Suprapubic skin (tissue), 4 donors: Measurements from ENCODE around the gene PRKCQ. TPM values are rescaled to one million over a fixed set of nuclear protein-coding genes. Genes with fewer than 3 reads are reported as not detected.
A peak's percentile ranks its signal among the peaks of the same experiment; 100 is the strongest.
"Not testable (repeated sequence)": the region's sequence is repeated elsewhere in the genome, so short reads cannot be mapped to it uniquely, and the experiment has no call there.

Experiments used
- DNase-seq, 2 donors: peaks; one replicate each; pipeline ENCODE4 v3.0.0-alpha.2; 2019; ENCODE audit warnings: low spot score in 2 of 2
- H3K27ac ChIP-seq: fragments of 200-600 bp; sonication (generic); one replicate; pipeline ENCODE4 v1.5.1; 2019
- H3K27me3 ChIP-seq: fragments of 200-600 bp; sonication (generic); one replicate; pipeline ENCODE4 v1.5.1; 2019
- H3K36me3 ChIP-seq: fragments of 200-600 bp; sonication (generic); one replicate; pipeline ENCODE4 v1.5.1; 2019
- H3K4me1 ChIP-seq: fragments of 200-600 bp; sonication (generic); one replicate; pipeline ENCODE4 v1.5.1; 2019
- H3K4me3 ChIP-seq: fragments of 200-600 bp; sonication (generic); one replicate; pipeline ENCODE4 v1.5.1; 2019; ENCODE audit warnings: mild to moderate bottlenecking
- H3K9me3 ChIP-seq: fragments of 200-600 bp; sonication (generic); one replicate; pipeline ENCODE4 v1.5.1; 2019
- CTCF ChIP-seq, 2 donors: fragments of 200-600 bp in 1 of 2; fragments of 450-650 bp in 1 of 2; sonication (generic) in 1 of 2; IDR thresholded peaks; one replicate each; pipeline ENCODE4 v1.5.1; 2016 to 2019; ENCODE audit warnings: antibody characterized with exemption in 2 of 2, mild to moderate bottlenecking in 1 of 2, moderate library complexity in 1 of 2
- EP300 ChIP-seq: sonication (generic); formaldehyde crosslinking; IDR thresholded peaks from one replicate; pipeline ENCODE4 v1.6.1; 2017; ENCODE audit warnings: antibody characterized with exemption
- POLR2A ChIP-seq, 2 donors: fragments of 450-650 bp; IDR thresholded peaks; one replicate each; pipeline ENCODE4 v1.6.1; 2017; ENCODE audit warnings: antibody characterized with exemption in 2 of 2, mild to moderate bottlenecking in 2 of 2, moderate library complexity in 2 of 2
- POLR2AphosphoS5 ChIP-seq, 3 donors: sonication (generic); formaldehyde crosslinking; IDR thresholded peaks; one replicate each; pipeline ENCODE4 v1.6.1; 2017; ENCODE audit warnings: antibody characterized with exemption in 3 of 3
- whole genome bisulfite sequencing: methylation state at CpG from one replicate; pipeline ENCODE4 v1.1.5; 2018; 5-methylcytosine and 5-hydroxymethylcytosine counted together
- total RNA-seq, 4 donors: library from RNA; depleted of rRNA; stranded (reverse); fragments of >200 nt; gene quantifications; one replicate each; pipeline ENCODE4 v1.1.0, GENCODE V29; 2016

Gene PRKCQ
- total RNA-seq, 4 donors from 2014 or later = 0.51 to 1.0 TPM; not detected in 2

DNA sequence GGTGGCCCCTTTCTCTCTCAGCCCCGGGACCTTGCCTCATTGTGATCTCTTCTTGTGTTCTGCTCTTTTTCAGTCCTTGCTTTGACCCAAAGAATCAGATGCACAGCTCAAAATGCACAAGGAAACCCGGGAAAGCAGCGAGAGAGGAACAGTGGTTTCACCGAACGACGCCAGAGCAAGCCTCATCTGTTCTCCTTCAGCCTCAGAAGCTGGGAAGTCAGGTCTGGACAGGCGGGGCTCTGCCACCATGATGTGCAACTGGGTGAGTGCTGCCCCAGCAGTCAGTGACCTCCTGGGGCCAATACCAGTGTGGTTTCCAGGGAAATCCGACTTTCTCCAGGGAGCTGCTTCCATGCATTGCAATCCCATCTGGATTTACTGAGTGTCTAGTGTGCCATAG, 133.4 kb downstream of the PRKCQ start:
- Histone ChIP-seq H3K9me3 (no peaks in the 10 kb centered on the region), H3K4me3 (no peak overlapping the region), H3K4me1 (no peaks in the 10 kb centered on the region), H3K27ac (no peak overlapping the region), H3K36me3 (no peaks in the 10 kb centered on the region), H3K27me3 (no peaks in the 10 kb centered on the region)
- no peak for DNase-seq
- TF ChIP-seq POLR2AphosphoS5 (IDR thresholded peaks at IDR 0.05) (no peak), CTCF (IDR thresholded peaks at IDR 0.05) (no peak), POLR2A (IDR thresholded peaks at IDR 0.05) (no peak), EP300 (no peak)
- WGBS = 92% methylated on average over 8 of the region's 8 CpGs

- Histone ChIP-seq H3K9me3 (no peaks in the 10 kb centered on the region), H3K4me1 (no peaks in the 10 kb centered on the region), H3K36me3 (no peaks in the 10 kb centered on the region), H3K27me3 (no peaks in the 10 kb centered on the region), H3K27ac (no peak overlapping the region), H3K4me3 (no peak overlapping the region)
- no peak for DNase-seq
- 31% methylated on average over 12 of the region's 12 CpGs for WGBS
- TF ChIP-seq POLR2A (IDR thresholded peaks at IDR 0.05) (no peak), POLR2AphosphoS5 (IDR thresholded peaks at IDR 0.05) (no peak), EP300 (no peak), CTCF (IDR thresholded peaks at IDR 0.05) (peak in 1 of 2 donors; percentile 30)
Measured at GRCh38 chr10:6445671-6446316, 134.3 kb downstream of the PRKCQ start.

DNA sequence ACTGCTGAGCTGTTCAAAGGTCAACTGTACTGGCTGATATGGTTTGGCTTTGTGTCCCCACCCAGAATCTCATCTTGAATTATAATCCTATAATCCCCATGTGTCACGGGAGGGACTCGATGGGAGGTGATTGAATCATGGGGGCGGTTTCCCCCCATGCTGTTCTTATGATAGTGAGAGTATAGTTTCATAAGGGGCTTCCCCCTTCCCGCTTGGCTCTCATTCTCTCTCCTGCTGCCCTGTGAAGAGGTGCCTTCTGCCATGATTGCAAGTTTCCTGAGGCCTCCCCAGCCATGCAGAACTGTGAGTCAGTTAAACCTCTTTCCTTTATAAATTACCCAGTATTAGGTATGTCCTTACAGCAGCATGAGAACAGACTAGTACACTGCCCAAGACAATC, 140.2 kb downstream of the PRKCQ start:
- WGBS = 71% methylated on average over 4 of the region's 4 CpGs
- not testable (repeated sequence) for H3K4me3 ChIP-seq, DNase-seq, H3K27ac ChIP-seq, H3K9me3 ChIP-seq, H3K4me1 ChIP-seq, H3K36me3 ChIP-seq, H3K27me3 ChIP-seq

DNA sequence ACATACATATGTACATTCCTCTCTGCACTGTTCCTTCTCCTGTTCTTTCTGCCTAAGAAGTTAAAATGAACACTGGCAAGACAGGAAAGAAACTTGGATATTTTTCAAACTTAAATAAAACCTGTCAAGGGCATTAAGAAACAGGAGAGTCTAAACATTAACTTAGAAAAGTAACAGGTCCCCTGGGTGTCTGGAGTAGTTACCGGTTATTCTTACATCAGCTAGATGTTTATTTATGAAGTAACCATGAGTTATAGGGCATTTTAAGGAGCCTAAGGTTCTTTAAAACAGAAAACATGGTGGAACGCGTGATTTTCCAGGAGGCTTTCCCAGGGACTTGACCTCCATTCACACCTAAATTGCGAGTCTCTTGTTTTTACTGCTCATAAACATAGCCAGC, 148.2 kb downstream of the PRKCQ start:
- no peak for DNase-seq
- Histone ChIP-seq H3K27me3 (no peaks in the 10 kb centered on the region), H3K4me3 (no peak overlapping the region), H3K9me3 (no peaks in the 10 kb centered on the region), H3K4me1 (no peaks in the 10 kb centered on the region), H3K27ac (no peak overlapping the region), H3K36me3 (no peaks in the 10 kb centered on the region)
- 54% methylated on average over 4 of the region's 4 CpGs for WGBS
- TF ChIP-seq CTCF (IDR thresholded peaks at IDR 0.05) (no peak), EP300 (no peak), POLR2AphosphoS5 (IDR thresholded peaks at IDR 0.05) (no peak), POLR2A (IDR thresholded peaks at IDR 0.05) (no peak)

- no peak overlapping the region for H3K4me3 ChIP-seq
- no peaks in the 10 kb centered on the region for H3K9me3 ChIP-seq
- no peak for DNase-seq
- H3K4me1 ChIP-seq = no peaks in the 10 kb centered on the region
- H3K36me3 ChIP-seq = no peaks in the 10 kb centered on the region
- H3K27ac ChIP-seq = no peak overlapping the region
- TF ChIP-seq POLR2AphosphoS5 (IDR thresholded peaks at IDR 0.05) (no peak), POLR2A (IDR thresholded peaks at IDR 0.05) (no peak), CTCF (IDR thresholded peaks at IDR 0.05) (no peak), EP300 (no peak)
- H3K27me3 ChIP-seq = no peaks in the 10 kb centered on the region
- WGBS = 95% methylated on average over 11 of the region's 11 CpGs
Measured at GRCh38 chr10:6431186-6431585, 148.9 kb downstream of the PRKCQ start.
